PFSK-1 (cell line): ENCODE results near the gene ARAP1.

Experiments used
- FOXP2 ChIP-seq: optimal IDR thresholded peaks from 2 replicates; pipeline ENCODE3; 2011; ENCODE audit warnings: borderline replicate concordance, control low read depth, inconsistent platforms; ENCODE audit not compliant: insufficient read depth; ENCODE audit errors: extremely low read length, extremely low read depth
- POLR2AphosphoS5 ChIP-seq: IDR thresholded peaks from 2 replicates; pipeline ENCODE4 v1.6.1; 2012; ENCODE audit warnings: low read depth, mild to moderate bottlenecking, control low read depth, low read length, moderate library complexity
- REST ChIP-seq, 2 experiments: IDR thresholded peaks; 2 replicates each; pipeline versions ENCODE4 v1.6.1 to v1.8.0; 2011 to 2012; ENCODE audit warnings: low read depth in 2 of 2, low read length in 2 of 2, control low read depth in 1 of 2, inconsistent platforms in 1 of 2, mild to moderate bottlenecking in 1 of 2, moderate library complexity in 1 of 2; ENCODE audit not compliant: insufficient read depth in 1 of 2
- SIN3A ChIP-seq: IDR thresholded peaks from 2 replicates; pipeline ENCODE4 v1.6.1; 2012; ENCODE audit warnings: mild to moderate bottlenecking, low read length, moderate library complexity, borderline replicate concordance; ENCODE audit not compliant: insufficient read depth
- TAF1 ChIP-seq: IDR thresholded peaks from 2 replicates; pipeline ENCODE4 v1.6.1; 2012; ENCODE audit warnings: low read length, control low read depth, borderline replicate concordance; ENCODE audit not compliant: insufficient read depth

Gene ARAP1

DNA sequence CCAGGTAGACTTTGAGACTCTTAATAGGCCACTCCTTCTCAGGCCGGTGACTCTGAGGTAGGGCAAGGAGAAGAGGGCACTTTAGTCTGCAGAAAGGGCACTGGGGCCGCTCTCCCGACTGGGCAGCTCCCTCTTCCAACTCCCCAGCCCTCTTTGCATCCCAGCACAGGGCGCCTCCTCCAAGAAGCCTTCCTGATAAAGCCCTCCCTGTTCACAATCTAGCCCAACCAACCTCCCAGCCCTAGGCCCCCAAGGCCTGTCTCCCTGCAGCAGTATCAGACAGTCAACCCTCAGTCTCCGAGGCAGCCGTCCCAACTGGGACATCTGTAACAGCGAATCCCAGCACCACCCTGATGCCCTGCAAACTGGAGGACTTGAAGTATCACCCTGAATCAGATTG is 63.7 kb downstream of the ARAP1 start:
- TF ChIP-seq FOXP2 = no peak
- TF ChIP-seq POLR2AphosphoS5 = no peak
- TF ChIP-seq TAF1 = no peak
- TF ChIP-seq SIN3A = no peak
- no peak for TF ChIP-seq REST (IDR thresholded peaks at IDR 0.05; ENCODE audit: insufficient read depth in 1 of 2, low read depth in 2 of 2, low read length in 2 of 2)

DNA sequence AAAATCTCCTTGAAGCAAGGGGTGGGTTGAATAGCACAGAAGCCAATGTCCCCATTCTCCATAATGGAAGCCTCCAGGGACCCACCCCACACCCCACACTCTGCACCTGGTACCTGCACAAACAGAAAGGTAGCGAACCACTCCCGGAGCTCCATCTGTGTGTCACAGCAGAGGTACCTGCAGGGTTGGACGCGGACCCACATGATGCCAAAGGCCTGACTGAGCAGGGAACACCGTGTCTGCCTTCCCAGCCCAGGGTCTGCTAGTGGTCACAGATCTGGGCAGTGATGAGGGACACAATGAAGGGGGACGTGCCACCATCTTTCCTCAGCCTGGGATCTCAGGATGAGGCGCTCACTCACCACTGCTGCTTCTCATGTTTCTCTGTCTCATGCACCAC is 64.9 kb downstream of the ARAP1 start:
- no peak for TF ChIP-seq TAF1
- no peak for TF ChIP-seq POLR2AphosphoS5
- TF ChIP-seq FOXP2 = no peak
- TF ChIP-seq REST (IDR thresholded peaks at IDR 0.05; ENCODE audit: insufficient read depth in 1 of 2, low read depth in 2 of 2, low read length in 2 of 2) = no peak
- TF ChIP-seq SIN3A = no peak

DNA sequence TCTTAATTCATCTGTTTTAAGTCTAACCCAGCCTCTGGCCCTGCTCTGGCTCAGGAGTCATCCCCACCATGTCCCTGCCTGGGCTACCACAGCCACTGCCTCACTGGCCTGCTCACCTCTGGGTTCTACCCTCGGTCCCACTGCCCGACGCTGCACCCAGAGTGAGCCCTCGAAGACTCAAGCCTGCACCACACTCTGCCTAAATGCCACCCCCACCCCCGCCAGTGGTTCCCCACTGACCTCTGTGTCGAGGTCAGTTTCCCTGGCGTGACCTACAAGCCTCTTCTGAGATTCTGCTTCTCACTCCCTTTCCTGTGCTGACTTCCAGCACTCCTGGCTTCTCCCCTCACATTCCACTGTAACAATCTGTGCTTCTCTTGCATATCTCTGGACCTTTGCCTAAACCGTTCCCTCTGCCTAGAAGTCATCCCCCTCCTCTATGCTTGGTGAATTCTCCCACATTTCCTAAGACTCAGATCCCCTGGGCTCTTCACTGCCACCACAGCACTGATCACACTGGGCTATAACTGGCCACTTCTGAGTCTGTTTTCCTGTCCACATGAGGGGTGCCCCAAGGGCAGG is 65.5 kb downstream of the ARAP1 start:
- TF ChIP-seq SIN3A (no peak), REST (IDR thresholded peaks at IDR 0.05; ENCODE audit: insufficient read depth in 1 of 2, low read depth in 2 of 2, low read length in 2 of 2) (no peak), FOXP2 (no peak), TAF1 (no peak), POLR2AphosphoS5 (no peak)

- TF ChIP-seq POLR2AphosphoS5 = no peak
- no peak for TF ChIP-seq REST (IDR thresholded peaks at IDR 0.05; ENCODE audit: insufficient read depth in 1 of 2, low read depth in 2 of 2, low read length in 2 of 2)
- no peak for TF ChIP-seq SIN3A
- TF ChIP-seq FOXP2 = no peak
- TF ChIP-seq TAF1 = no peak
These were observed 66.4 kb downstream of the ARAP1 start for GRCh38 chr11:72685560-72686480.
